Nephron progenitor cell (in vitro differentiated cells): ENCODE results near the gene ZNF30.

Source experiments
- DNase-seq: peaks from one replicate; pipeline ENCODE4 v3.0.0; 2021
- H3K27ac Mint-ChIP-seq: 2 replicates; pipeline ENCODE4 v1.8.0; 2021; ENCODE audit warnings: mild to moderate bottlenecking, moderate library complexity, mixed read lengths
- H3K27me3 Mint-ChIP-seq: 2 replicates; pipeline ENCODE4 v1.8.0; 2021; ENCODE audit warnings: mild to moderate bottlenecking, low read depth, mixed read lengths; ENCODE audit not compliant: poor library complexity
- H3K36me3 Mint-ChIP-seq: 2 replicates; pipeline ENCODE4 v1.8.0; 2021; ENCODE audit warnings: low read depth, mixed read lengths
- H3K4me1 Mint-ChIP-seq: 2 replicates; pipeline ENCODE4 v1.8.0; 2021; ENCODE audit warnings: mixed read lengths
- H3K4me3 Mint-ChIP-seq: 2 replicates; pipeline ENCODE4 v1.8.0; 2021; ENCODE audit warnings: mild to moderate bottlenecking, moderate library complexity, mixed read lengths
- H3K9me3 Mint-ChIP-seq: 2 replicates; pipeline ENCODE4 v1.8.0; 2021; ENCODE audit warnings: mild to moderate bottlenecking, moderate library complexity, mixed read lengths
- TF ChIP-seq, protein P1 (sequence below): fragments of 200-600 bp; sonication (generic); IDR thresholded peaks from 2 replicates; pipeline ENCODE4 v1.5.0; 2021; ENCODE audit warnings: antibody characterized with exemption

Gene ZNF30

DNA sequence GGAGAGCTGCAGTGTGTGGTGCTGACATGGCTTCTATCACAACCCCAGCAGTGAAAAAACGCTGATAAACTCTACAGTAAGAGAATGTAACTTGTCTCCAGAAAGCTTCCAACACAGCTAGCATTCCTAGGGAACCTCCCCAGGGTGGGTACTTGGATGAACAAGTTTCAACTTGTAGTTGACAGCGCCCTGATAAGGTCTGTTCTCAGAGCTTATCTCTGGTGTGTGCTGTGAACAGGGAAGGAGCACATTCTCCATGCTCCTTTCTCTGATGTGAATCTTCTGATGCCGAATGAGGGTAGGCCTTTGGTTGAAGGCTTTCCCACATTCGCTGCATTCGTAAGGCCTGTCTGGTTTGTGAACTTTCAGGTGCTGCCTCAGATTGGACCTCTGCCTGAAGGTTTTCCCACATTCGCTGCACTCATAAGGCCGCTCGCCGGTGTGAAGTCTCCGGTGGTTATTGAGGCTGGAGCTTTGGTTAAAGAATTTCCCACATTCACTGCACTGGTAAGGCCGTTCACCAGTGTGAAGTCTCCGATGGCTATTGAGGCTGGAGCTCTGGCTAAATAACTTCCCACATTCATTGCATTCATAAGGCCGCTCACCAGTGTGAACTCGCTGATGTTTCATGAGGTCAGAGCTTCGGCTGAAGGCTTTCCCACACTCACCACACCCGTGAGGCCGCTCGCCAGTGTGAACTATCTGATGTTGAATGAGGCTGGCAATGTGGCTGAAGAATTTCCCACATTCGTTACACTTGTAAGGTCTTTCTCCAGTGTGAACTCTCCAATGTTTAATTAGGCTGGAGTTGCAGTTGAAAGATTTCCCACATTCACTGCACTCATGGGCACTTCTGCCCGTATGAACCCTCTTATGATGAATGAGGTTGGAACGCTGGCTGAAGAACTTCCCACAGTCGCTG, 31.4 kb downstream of the ZNF30 start:
- TF ChIP-seq, protein P1, sequence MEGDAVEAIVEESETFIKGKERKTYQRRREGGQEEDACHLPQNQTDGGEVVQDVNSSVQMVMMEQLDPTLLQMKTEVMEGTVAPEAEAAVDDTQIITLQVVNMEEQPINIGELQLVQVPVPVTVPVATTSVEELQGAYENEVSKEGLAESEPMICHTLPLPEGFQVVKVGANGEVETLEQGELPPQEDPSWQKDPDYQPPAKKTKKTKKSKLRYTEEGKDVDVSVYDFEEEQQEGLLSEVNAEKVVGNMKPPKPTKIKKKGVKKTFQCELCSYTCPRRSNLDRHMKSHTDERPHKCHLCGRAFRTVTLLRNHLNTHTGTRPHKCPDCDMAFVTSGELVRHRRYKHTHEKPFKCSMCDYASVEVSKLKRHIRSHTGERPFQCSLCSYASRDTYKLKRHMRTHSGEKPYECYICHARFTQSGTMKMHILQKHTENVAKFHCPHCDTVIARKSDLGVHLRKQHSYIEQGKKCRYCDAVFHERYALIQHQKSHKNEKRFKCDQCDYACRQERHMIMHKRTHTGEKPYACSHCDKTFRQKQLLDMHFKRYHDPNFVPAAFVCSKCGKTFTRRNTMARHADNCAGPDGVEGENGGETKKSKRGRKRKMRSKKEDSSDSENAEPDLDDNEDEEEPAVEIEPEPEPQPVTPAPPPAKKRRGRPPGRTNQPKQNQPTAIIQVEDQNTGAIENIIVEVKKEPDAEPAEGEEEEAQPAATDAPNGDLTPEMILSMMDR: no peak
- peaks cover 5% of the 10 kb centered on the region for H3K4me1 Mint-ChIP-seq
- H3K36me3 Mint-ChIP-seq: peaks cover 97% of the 10 kb centered on the region
- no peak overlapping the region for H3K4me3 Mint-ChIP-seq
- no peak overlapping the region for H3K27ac Mint-ChIP-seq
- H3K9me3 Mint-ChIP-seq: peaks cover 97% of the 10 kb centered on the region
- DNase-seq: no peak
- H3K27me3 Mint-ChIP-seq: peaks cover 15% of the 10 kb centered on the region

DNA sequence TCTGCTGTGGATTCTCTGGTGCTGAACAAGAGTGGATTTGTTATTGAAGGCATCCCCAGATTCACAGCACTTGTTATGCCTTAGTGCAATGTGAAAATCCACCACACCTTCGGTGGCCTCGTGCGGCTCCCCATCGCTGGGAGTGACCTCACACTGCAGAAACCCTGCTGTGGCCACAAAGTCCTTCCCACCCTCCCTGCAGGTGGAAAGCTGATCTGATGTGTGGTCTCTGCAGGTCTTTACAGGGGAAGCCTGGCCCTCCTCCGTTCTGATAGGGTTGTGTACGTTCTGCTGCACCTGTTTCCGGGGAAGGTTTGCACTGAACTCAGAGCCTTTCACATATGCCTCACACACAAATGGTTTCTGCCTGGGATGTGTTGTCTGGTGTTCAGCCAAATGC, 32.3 kb downstream of the ZNF30 start:
- H3K9me3 Mint-ChIP-seq: peaks cover 91% of the 10 kb centered on the region
- no peak for DNase-seq

DNA sequence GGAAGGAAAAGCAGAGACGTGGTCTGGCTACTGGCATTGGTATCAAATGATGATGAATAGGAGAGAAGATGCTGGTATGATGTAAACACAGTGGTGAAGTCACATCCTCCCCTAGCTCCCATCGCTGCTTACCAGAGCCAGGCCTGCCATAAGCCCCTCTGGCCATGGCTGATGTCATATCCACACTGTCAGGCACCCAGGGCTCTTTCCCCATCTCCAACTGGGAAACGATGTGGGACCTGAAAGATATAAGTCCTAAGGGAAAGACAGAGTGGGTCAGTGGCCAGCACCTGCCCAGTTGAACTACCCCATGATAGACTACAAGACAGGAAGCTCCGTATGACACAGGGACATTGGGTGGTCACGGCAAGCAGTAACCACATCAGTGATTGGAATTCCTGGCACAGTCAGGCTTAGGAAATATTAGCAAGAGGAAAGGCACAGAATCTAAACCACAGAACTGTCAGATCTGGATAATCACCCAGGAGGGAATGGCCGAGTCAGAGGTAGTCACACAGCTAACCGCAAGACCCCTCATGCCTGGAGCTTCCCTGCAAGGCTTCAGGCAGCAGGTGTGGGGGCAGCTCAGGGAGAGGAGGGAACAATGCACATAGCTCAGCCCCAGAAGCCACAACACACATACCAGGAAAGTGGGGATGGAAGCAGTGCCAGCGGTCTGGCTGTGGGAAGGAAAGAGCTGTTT, 33.6 kb downstream of the ZNF30 start:
- DNase-seq: no peak
- H3K4me3 Mint-ChIP-seq: no peak overlapping the region
- H3K27ac Mint-ChIP-seq: no peak overlapping the region
- peaks cover 9% of the 10 kb centered on the region for H3K4me1 Mint-ChIP-seq
- H3K9me3 Mint-ChIP-seq: peaks cover 88% of the 10 kb centered on the region
- H3K27me3 Mint-ChIP-seq: peaks cover 18% of the 10 kb centered on the region
- peaks cover 79% of the 10 kb centered on the region for H3K36me3 Mint-ChIP-seq
- TF ChIP-seq, protein P1: no peak

More for the DNA sequence above, 32.3 kb downstream of the ZNF30 start:
- Mint-ChIP-seq H3K27me3 (peaks cover 15% of the 10 kb centered on the region), H3K4me1 (peaks cover 9% of the 10 kb centered on the region), H3K27ac (no peak overlapping the region), H3K36me3 (peaks cover 89% of the 10 kb centered on the region), H3K4me3 (no peak overlapping the region)
- TF ChIP-seq, protein P1: no peak

DNA sequence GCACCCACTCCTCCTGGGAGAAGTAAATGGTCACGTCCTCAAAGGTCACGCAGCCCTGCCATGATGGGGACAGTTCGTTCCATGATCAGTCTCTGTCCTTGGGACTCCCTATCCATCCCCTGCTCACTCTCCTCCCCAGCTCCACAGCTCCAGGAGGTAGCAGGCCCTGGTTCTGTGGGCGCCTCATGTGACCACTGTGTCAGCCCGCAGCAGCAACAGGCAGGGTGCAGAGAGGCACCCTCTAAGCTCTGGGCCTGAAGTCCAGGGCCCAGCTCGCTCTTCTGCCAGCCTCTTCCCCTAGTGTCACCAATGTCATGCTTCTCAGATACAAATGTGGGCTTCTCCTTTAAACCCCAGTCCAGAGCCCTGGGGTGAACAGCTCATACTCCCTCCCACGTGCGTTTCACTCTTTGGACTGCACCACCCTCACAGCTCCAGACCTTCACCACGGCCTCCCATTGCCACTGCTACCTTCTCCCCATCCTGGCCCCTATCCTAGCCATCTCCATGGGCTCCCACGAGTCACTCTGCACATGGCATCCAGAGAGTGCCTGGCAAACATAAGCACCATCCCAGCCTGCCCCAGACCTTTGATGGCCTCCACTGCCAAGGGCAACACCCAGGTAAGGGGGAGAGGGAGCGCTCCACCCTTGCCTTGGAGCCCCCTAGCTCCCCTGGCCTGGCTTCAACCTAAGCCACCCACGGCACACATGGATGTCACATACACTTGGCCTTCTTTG, 34.4 kb downstream of the ZNF30 start:
- no peak overlapping the region for H3K4me3 Mint-ChIP-seq
- peaks cover 19% of the 10 kb centered on the region for H3K27me3 Mint-ChIP-seq
- H3K9me3 Mint-ChIP-seq: peaks cover 88% of the 10 kb centered on the region
- no peak overlapping the region for H3K27ac Mint-ChIP-seq
- peaks cover 74% of the 10 kb centered on the region for H3K36me3 Mint-ChIP-seq
- no peak for DNase-seq
- H3K4me1 Mint-ChIP-seq: peaks cover 9% of the 10 kb centered on the region
- TF ChIP-seq, protein P1: no peak

DNA sequence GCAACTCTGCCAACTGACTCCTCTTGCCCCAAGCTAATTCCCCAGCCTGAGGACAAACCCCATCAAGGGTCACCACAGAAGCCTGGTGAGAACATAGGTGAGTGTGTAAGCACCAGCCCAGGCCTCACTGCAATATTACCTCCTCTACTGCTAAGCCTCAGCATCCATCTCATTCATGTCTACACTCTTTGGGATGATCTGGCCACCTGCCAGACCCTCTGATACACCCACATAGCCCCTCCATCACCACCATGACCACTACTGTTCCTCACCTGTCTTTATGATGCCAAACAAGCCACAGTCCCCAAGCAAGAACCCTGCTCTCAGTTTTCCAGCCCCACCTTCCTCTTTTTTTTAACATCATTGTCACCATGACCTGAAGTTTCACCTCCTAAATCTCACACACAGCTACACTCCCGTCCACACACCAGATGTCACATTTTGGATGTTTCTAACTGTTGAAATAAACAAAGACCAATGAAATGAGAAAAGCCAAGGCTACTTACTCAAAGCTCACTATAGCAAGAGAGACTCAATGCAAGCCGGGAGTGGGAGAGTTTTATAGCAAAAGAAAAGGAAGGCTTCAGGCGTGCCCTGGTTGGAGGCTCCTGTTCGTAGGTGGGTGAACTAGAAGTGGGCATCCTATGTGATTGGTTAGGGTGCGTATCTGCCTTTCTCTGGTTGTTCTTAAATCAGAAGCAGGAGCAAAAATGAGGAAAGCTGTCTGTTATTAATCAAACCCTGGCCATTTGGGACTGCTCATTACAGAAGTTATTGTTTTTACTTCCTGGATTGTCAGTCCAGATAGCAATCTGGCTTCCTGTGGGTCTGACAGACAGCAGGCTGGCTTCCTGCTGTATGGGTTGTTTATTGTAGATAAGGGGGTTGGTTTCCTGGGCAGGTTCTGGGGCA, 35.3 kb downstream of the ZNF30 start:
- H3K4me3 Mint-ChIP-seq: peak overlapping the region; percentile 88
- H3K27ac Mint-ChIP-seq: no peak overlapping the region
- peaks cover 23% of the 10 kb centered on the region for H3K27me3 Mint-ChIP-seq
- peaks cover 87% of the 10 kb centered on the region for H3K9me3 Mint-ChIP-seq
- H3K36me3 Mint-ChIP-seq: peaks cover 65% of the 10 kb centered on the region
- TF ChIP-seq, protein P1: no peak
- no peak for DNase-seq
- H3K4me1 Mint-ChIP-seq: peaks cover 9% of the 10 kb centered on the region
